Measurements from ENCODE around the gene SLC2A6.

DNA sequence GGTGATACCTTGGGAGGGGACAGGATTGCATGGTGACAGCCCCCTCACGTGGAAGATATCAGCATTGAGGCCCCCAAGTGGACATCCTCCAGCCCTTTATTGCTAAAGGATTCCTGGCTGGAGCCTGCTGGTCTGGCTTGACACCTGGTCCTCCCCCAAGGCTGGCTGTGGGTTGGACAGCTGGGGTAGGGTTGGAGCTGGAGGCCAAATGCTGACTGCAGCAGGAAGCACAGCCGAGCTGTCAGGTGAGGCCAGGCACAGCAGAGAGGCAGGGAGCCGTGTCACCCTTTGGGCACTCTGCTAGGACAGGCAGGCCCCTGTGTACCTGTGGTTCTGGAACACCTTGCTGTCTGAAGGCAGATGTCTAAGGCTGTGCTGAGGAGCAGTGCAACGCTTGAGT is 16.9 kb downstream of the SLC2A6 start:
- TF ChIP-seq, protein P1, sequence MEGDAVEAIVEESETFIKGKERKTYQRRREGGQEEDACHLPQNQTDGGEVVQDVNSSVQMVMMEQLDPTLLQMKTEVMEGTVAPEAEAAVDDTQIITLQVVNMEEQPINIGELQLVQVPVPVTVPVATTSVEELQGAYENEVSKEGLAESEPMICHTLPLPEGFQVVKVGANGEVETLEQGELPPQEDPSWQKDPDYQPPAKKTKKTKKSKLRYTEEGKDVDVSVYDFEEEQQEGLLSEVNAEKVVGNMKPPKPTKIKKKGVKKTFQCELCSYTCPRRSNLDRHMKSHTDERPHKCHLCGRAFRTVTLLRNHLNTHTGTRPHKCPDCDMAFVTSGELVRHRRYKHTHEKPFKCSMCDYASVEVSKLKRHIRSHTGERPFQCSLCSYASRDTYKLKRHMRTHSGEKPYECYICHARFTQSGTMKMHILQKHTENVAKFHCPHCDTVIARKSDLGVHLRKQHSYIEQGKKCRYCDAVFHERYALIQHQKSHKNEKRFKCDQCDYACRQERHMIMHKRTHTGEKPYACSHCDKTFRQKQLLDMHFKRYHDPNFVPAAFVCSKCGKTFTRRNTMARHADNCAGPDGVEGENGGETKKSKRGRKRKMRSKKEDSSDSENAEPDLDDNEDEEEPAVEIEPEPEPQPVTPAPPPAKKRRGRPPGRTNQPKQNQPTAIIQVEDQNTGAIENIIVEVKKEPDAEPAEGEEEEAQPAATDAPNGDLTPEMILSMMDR (IDR thresholded peaks at IDR 0.05; ENCODE audit: low read depth, low read length): no peak
- TF ChIP-seq, protein P2, sequence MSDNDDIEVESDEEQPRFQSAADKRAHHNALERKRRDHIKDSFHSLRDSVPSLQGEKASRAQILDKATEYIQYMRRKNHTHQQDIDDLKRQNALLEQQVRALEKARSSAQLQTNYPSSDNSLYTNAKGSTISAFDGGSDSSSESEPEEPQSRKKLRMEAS (IDR thresholded peaks at IDR 0.05; ENCODE audit: low read depth, low read length): no peak
